NCI-H2081 (cell line): ENCODE data around the gene LRTM1.

Experiments used
- DNase-seq, 2 experiments: peaks; one replicate each; lab custom pipeline; 2025; lab: John Stamatoyannopoulos, UW

The LRTM1 gene

GRCh38 chr3:54891540-54891897 lies 36.3 kb downstream of the LRTM1 start:
- peak; percentile 38 to 62 for DNase-seq

- DNase-seq: no peak
Observed at GRCh38 chr3:54889731-54890130, 38.1 kb downstream of the LRTM1 start.

- no peak for DNase-seq
Observed at GRCh38 chr3:54888873-54889272, 39.0 kb downstream of the LRTM1 start.

GRCh38 chr3:54888162-54888561 lies 39.7 kb downstream of the LRTM1 start:
- DNase-seq: no peak

- no peak for DNase-seq
Observed at GRCh38 chr3:54882129-54882833, 45.6 kb downstream of the LRTM1 start.

DNA sequence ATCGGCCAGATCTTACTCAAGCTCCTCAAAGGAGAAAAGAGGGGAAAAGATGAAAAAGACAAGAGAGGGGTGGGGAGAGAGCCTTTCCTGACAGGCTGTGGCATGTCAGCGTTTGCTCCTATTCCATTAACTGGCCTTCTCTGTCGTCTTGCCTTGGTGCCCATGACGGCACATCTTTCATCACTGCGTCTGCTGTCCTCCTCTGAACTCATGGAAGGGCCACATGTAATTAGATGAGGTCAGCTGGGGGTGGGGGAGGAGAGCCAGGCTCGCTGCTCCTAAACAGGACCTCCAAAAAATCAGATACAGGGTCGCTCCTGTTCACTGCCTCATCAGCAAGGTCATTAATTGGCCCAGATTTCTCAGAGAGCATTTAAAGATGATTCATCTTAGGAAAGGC lies 49.7 kb downstream of the LRTM1 start:
- no peak for DNase-seq

DNA sequence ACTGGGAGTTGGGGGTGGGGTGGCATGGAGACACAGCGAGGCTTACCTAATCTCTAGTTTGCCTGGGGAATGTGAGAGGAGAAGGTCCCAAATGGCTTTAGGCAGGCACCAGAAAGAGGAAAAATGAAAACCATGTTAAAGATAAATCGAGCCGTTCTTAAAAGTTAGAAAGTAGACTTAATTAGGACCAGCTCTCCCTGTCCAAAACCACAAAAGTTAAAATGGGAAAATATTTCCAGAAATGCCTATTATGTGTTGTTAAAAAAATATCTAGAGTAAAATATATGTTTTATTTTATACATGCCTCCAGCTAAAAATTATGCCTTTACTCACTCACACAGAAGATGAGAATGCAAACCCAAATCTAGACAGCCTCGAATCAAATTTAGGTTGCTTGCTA lies 50.1 kb downstream of the LRTM1 start:
- no peak for DNase-seq

- DNase-seq: no peak
Observed at GRCh38 chr3:54876694-54877093, 51.2 kb downstream of the LRTM1 start.

DNA sequence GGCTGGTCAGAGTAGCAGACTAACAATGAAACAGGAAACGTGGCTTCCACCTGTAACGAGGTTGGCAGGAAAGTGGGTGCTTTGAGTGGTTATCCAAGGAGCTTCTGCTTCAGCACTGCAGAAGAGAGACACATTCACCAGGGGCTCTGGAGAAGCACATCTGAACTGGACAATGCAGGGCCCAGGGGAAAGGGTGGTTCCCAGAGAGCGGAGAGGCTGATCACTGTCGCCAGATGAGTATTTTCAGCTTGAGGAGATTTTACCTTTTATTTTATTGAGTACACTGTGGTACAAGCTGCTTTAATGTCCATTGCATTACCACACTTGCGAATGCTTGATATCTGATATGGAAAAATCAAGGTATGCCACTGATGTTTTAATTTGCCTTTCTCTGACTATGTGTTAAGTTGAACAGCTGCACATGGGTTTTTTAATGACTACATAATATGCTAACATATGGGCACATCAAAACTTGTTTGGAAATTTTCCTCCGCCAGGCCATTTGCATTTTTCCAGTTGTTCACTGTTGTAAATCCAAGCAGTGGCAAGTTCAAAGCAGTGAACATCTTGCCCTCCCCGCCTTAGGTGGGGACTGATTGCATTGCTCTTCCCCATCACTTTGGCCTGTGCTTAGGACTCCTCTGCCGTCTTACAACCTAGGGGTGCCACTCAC lies 52.1 kb downstream of the LRTM1 start:
- no peak for DNase-seq

DNA sequence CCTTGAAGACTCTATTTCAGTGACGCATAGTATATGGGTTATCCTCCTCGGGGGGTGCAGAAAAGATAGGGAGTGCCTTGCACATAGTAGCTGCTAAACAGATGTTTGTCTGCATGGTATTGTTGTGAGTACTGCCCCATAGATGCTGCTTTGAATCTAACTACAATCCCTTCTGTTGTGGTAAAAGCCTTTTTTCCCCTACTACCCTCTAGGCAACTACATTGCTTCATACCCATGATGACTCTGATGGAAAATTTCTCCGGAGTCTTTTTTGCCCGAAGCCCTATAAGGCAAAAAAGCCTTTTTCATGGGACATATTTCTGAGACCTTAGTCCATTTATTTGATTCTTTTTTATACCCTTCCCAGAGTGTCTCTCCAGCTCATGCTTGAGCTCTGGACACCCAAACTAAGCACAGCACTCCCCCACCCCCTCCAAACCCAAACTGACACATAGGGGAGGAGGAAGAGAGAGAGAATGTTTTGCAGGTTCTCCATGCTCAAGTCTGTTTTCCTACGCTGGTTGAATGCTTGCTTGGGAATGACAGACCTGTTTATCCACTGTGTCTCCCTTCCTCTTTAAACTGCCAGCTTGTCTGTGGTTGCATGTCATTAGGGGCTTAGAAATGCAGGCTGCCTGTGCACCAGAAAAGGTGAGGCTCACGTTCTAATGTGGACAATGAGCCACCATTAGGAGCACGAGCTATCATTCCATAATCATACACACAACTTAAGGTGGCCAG lies 52.9 kb downstream of the LRTM1 start:
- DNase-seq: no peak

DNA sequence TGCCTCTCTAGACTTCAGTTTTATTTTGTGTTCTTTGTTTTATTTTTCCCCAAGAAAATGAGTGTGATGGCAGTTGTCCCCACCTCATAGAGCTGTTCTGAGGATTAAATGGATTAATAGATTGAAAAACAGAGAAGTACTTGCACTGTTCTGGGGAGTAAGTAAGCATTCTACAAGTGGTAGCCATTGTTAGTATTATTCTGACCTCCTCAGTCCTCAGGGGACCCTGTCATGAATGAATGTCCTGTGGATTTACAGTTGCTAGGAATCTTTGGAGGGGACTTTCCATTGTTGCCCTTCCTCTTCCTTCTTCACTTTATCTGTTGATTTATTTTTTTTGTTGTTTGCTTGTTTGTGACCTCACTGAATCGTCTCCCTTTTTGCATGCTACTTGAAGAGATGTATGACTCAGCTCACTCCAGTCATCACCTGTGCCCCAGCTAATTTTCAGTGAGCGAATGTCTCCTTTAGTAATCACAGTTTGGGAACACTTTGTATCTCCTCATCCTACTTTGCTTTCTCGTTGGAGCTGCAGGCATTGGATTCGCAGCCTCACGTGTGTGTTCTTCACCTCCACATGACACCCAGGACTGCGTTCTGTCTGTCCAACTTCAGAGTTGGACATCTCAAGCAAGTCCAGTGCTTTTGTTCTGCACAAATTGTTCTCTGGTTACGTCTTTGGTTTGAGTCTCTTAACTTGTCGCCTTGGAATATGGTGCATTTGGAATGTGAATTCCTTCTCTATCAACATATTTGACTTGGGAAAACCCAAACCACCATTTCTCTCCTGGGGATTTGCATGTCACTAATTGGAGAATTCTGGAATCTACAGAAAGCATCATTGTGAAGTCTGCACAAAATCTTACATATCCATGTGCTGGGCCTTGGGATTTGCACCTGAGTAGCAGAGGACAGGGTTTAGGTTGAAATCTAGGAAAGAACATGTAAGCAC lies 54.5 kb downstream of the LRTM1 start:
- DNase-seq: no peak

DNA sequence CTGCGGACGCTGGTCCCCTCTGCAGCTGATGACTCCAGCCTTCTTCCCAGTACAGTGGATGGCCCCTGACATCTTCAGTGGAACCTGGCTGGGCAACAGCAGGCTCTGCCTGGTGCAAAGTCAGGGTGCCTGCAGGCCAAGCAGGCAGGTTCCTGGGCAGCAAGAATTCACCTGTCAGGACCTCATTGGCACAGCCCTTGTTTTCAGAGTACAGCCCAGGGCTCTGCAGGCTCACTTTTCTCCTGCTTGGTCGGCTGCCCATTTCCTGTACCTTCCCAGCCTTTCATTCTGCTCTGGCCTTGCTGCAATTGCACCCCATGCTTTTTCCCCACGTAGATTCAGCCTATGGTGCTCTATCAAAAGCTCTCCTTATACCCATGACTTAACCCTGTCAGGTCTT lies 56.0 kb downstream of the LRTM1 start:
- DNase-seq: no peak

- DNase-seq: no peak
Observed at GRCh38 chr3:54870423-54870822, 57.4 kb downstream of the LRTM1 start.
